Neural cell (in vitro differentiated cells): ENCODE data around the gene ZCCHC24. TPM values are rescaled to one million over a fixed set of nuclear protein-coding genes. Genes with fewer than 3 reads are reported as not detected.

Source experiments
- H2AFZ ChIP-seq: fragments of 200-600, 300-800 bp; sonication (generic), shearing (Covaris generic); 2 replicates; pipeline ENCODE4 v1.6.0; 2014; ENCODE audit warnings: low read depth, mild to moderate bottlenecking, antibody characterized with exemption, low read length, moderate library complexity
- H3F3A ChIP-seq: fragments of 200-600 bp; shearing (Covaris generic); 2 replicates; pipeline ENCODE4 v1.6.1; 2016; ENCODE audit warnings: mild to moderate bottlenecking, moderate library complexity, mixed read lengths, antibody characterized with exemption, low read length; ENCODE audit not compliant: insufficient read depth, poor library complexity, severe bottlenecking
- H3K27ac ChIP-seq: fragments of 200-600, 300-800 bp; sonication (generic), shearing (Covaris generic); 2 replicates; pipeline ENCODE4 v1.5.1; 2014; ENCODE audit warnings: mild to moderate bottlenecking, low read length, moderate library complexity
- H3K27me3 ChIP-seq: fragments of 300-800, 200-600 bp; sonication (generic), shearing (Covaris generic); 2 replicates; pipeline ENCODE4 v1.6.0; 2014; ENCODE audit warnings: mild to moderate bottlenecking, low read depth, low read length, moderate library complexity; ENCODE audit not compliant: insufficient read depth
- H3K36me3 ChIP-seq: fragments of 300-800, 200-600 bp; sonication (generic), shearing (Covaris generic); 2 replicates; pipeline ENCODE4 v1.5.1; 2014; ENCODE audit warnings: mild to moderate bottlenecking, antibody characterized with exemption, low read length, moderate library complexity; ENCODE audit not compliant: insufficient read depth
- H3K4me2 ChIP-seq: fragments of 300-800, 200-600 bp; sonication (generic), shearing (Covaris generic); 2 replicates; pipeline ENCODE4 v1.6.0; 2014; ENCODE audit warnings: mild to moderate bottlenecking, low read length
- H3K4me3 ChIP-seq: fragments of 300-800, 200-600 bp; sonication (generic), shearing (Covaris generic); 2 replicates; pipeline ENCODE4 v1.5.1; 2014; ENCODE audit warnings: mild to moderate bottlenecking, low read length, moderate library complexity
- H3K79me2 ChIP-seq: fragments of 200-600 bp; shearing (Covaris generic); replicated peaks from 2 replicates; pipeline ENCODE4 v1.6.0; 2014; ENCODE audit warnings: mild to moderate bottlenecking, low read length, moderate library complexity; ENCODE audit not compliant: insufficient read depth
- H3K9ac ChIP-seq: fragments of 300-800, 200-600 bp; sonication (generic), shearing (Covaris generic); 2 replicates; pipeline ENCODE4 v1.6.1; 2016; ENCODE audit warnings: mild to moderate bottlenecking, low read length, mixed read lengths
- H3K9me2 ChIP-seq: fragments of 200-600 bp; shearing (Covaris generic); 2 replicates; pipeline ENCODE4 v1.6.1; 2016; ENCODE audit warnings: mild to moderate bottlenecking, low read length, mixed read lengths; ENCODE audit not compliant: insufficient read depth
- H3K9me3 ChIP-seq: fragments of 200-600, 300-800 bp; sonication (generic), shearing (Covaris generic); 2 replicates; pipeline ENCODE4 v1.6.1; 2016; ENCODE audit warnings: mild to moderate bottlenecking, mixed run types, low read length, moderate library complexity, mixed read lengths
- H4K20me1 ChIP-seq: fragments of 200-600 bp; shearing (Covaris generic); 2 replicates; pipeline ENCODE4 v1.6.1; 2016; ENCODE audit warnings: mild to moderate bottlenecking, mixed run types; ENCODE audit not compliant: insufficient read depth
- EP300 ChIP-seq: fragments of 450-650 bp; conservative IDR thresholded peaks from 2 replicates; pipeline ENCODE4 v1.6.1; 2014; ENCODE audit warnings: antibody characterized with exemption, mild to moderate bottlenecking, moderate library complexity; ENCODE audit not compliant: poor library complexity, severe bottlenecking
- EZH2 ChIP-seq: fragments of 200-600, 300-800 bp; shearing (Covaris generic), sonication (generic); IDR thresholded peaks from 2 replicates; pipeline ENCODE4 v1.6.1; 2014; ENCODE audit warnings: antibody characterized with exemption, low read length, borderline replicate concordance, mild to moderate bottlenecking; ENCODE audit not compliant: insufficient read depth, poor library complexity, severe bottlenecking
- MXI1 ChIP-seq: fragments of 450-650 bp; conservative IDR thresholded peaks from 2 replicates; pipeline ENCODE4 v1.6.1; 2014; ENCODE audit warnings: antibody characterized with exemption, mild to moderate bottlenecking; ENCODE audit not compliant: poor library complexity, severe bottlenecking
- POLR2AphosphoS5 ChIP-seq: IDR thresholded peaks from 2 replicates; pipeline ENCODE4 v1.6.1; 2012
- RAD21 ChIP-seq: fragments of 450-650 bp; conservative IDR thresholded peaks from 2 replicates; pipeline ENCODE4 v1.6.1; 2014; ENCODE audit warnings: antibody characterized with exemption, mild to moderate bottlenecking, moderate library complexity
- SMC3 ChIP-seq: fragments of 450-650 bp; conservative IDR thresholded peaks from 2 replicates; pipeline ENCODE4 v1.6.1; 2014; ENCODE audit warnings: antibody characterized with exemption, mild to moderate bottlenecking, moderate library complexity; ENCODE audit not compliant: poor library complexity
- TAF1 ChIP-seq: IDR thresholded peaks from 2 replicates; pipeline ENCODE4 v1.6.1; 2012; ENCODE audit warnings: low read depth
- polyA plus RNA-seq: library from polyadenylated mRNA; depleted of rRNA; stranded (reverse); fragments of >200 nt; gene quantifications from 2 replicates; pipeline ENCODE4 v1.2.3, GENCODE V29; 2014
- TF ChIP-seq, protein P1 (sequence below): fragments of 450-650 bp; IDR thresholded peaks from 2 replicates; pipeline ENCODE4 v1.5.1; 2014; ENCODE audit warnings: antibody characterized with exemption, mild to moderate bottlenecking, moderate library complexity; ENCODE audit not compliant: poor library complexity, severe bottlenecking
- TF ChIP-seq, protein P2 (sequence below): IDR thresholded peaks from 2 replicates; pipeline ENCODE4 v1.6.1; 2012; ENCODE audit warnings: borderline replicate concordance

The ZCCHC24 gene
- polyA plus RNA-seq, 1 donor from 2014 or later = not detected

DNA sequence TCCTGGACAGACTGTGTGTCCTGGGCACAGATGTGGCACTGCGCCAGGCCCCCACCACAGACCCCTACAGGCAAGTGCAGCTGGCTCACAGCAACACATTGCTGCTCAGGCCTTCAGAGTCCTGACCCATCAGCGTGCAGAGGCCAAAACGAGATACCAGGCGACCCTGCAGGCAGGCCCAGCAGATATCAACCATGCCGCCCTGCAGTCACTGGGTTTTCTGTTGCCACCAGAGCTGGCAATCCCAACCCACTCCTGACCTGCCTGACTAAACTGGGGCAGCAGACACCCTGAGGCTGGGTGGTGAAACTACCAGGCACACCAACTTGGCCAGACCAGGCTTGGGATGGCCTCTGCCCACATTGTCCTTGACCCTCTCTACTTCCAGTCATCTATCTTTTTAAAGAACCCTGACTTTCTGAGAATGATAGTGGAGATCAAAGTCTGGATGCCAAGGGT, 20.3 kb downstream of the ZCCHC24 start:
- no peak overlapping the region for H3K9ac ChIP-seq
- no peaks in the 10 kb centered on the region for H3K79me2 ChIP-seq
- H3F3A ChIP-seq = no peaks in the 10 kb centered on the region
- no peaks in the 10 kb centered on the region for H3K27me3 ChIP-seq
- H3K36me3 ChIP-seq = no peaks in the 10 kb centered on the region
- H3K4me3 ChIP-seq = no peak overlapping the region
- H3K9me2 ChIP-seq = no peaks in the 10 kb centered on the region
- TF ChIP-seq MXI1 (no peak), TAF1 (no peak), POLR2AphosphoS5 (no peak), RAD21 (no peak), SMC3 (no peak), EZH2 (no peak), EP300 (no peak)
- TF ChIP-seq, protein P1, sequence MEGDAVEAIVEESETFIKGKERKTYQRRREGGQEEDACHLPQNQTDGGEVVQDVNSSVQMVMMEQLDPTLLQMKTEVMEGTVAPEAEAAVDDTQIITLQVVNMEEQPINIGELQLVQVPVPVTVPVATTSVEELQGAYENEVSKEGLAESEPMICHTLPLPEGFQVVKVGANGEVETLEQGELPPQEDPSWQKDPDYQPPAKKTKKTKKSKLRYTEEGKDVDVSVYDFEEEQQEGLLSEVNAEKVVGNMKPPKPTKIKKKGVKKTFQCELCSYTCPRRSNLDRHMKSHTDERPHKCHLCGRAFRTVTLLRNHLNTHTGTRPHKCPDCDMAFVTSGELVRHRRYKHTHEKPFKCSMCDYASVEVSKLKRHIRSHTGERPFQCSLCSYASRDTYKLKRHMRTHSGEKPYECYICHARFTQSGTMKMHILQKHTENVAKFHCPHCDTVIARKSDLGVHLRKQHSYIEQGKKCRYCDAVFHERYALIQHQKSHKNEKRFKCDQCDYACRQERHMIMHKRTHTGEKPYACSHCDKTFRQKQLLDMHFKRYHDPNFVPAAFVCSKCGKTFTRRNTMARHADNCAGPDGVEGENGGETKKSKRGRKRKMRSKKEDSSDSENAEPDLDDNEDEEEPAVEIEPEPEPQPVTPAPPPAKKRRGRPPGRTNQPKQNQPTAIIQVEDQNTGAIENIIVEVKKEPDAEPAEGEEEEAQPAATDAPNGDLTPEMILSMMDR = no peak
- TF ChIP-seq, protein P2, sequence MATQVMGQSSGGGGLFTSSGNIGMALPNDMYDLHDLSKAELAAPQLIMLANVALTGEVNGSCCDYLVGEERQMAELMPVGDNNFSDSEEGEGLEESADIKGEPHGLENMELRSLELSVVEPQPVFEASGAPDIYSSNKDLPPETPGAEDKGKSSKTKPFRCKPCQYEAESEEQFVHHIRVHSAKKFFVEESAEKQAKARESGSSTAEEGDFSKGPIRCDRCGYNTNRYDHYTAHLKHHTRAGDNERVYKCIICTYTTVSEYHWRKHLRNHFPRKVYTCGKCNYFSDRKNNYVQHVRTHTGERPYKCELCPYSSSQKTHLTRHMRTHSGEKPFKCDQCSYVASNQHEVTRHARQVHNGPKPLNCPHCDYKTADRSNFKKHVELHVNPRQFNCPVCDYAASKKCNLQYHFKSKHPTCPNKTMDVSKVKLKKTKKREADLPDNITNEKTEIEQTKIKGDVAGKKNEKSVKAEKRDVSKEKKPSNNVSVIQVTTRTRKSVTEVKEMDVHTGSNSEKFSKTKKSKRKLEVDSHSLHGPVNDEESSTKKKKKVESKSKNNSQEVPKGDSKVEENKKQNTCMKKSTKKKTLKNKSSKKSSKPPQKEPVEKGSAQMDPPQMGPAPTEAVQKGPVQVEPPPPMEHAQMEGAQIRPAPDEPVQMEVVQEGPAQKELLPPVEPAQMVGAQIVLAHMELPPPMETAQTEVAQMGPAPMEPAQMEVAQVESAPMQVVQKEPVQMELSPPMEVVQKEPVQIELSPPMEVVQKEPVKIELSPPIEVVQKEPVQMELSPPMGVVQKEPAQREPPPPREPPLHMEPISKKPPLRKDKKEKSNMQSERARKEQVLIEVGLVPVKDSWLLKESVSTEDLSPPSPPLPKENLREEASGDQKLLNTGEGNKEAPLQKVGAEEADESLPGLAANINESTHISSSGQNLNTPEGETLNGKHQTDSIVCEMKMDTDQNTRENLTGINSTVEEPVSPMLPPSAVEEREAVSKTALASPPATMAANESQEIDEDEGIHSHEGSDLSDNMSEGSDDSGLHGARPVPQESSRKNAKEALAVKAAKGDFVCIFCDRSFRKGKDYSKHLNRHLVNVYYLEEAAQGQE = no peak
- no peak overlapping the region for H3K4me2 ChIP-seq
- no peak overlapping the region for H2AFZ ChIP-seq
- no peak overlapping the region for H3K27ac ChIP-seq
- no peaks in the 10 kb centered on the region for H3K9me3 ChIP-seq
- H4K20me1 ChIP-seq = no peaks in the 10 kb centered on the region

DNA sequence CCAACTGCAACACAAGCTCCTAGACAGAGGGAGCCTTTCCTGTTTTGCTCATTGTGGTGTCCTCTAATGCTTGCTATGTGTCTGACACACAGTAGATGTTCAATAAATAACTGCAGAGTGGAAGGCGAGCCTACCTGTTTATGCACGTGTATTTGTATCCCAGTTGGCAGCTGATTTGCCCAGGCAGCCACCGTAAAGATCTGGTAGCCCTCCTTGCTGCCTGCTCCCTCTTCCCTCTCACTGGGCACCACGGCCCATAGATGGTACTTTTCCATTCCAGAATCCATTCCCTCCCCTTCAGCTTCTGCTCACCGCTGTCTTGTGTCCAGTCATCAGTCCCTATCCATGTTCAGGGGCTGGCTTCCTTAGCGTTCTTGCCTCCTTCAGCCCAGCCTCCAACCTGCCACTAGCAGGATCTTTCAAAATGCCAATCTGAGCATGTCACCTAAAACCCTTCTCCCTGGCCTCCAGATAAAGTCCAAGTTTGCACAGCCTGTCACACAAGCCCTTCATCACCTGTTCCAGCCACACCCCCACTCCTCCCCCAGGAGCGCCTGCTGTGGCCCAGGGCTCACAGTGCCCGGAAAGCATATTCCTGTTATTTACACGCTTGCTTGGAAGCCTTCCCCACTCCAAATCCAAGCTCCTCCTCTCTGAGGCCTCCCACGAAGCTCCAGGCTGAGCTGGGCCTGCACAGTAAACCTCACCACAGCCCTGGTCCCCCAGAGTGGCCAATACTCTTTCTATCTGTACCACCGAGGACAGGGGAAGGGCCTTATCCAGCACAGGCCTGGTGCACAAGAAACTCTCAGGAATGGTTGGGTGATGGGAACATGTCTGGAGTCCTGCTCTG, 21.0 kb downstream of the ZCCHC24 start:
- Histone ChIP-seq H3K4me2 (no peak overlapping the region), H3K27me3 (no peaks in the 10 kb centered on the region), H3K4me3 (no peak overlapping the region), H3K9ac (no peak overlapping the region), H3K9me2 (no peaks in the 10 kb centered on the region), H3K9me3 (no peaks in the 10 kb centered on the region), H3K79me2 (no peaks in the 10 kb centered on the region), H3K36me3 (no peaks in the 10 kb centered on the region), H3K27ac (no peak overlapping the region), H4K20me1 (no peaks in the 10 kb centered on the region), H3F3A (no peaks in the 10 kb centered on the region), H2AFZ (no peak overlapping the region)
- TF ChIP-seq TAF1 (no peak), POLR2AphosphoS5 (no peak), SMC3 (no peak), MXI1 (no peak), EZH2 (no peak), RAD21 (no peak), EP300 (no peak)
- TF ChIP-seq, protein P1 = no peak
- TF ChIP-seq, protein P2 = no peak
